Testis (tissue), 2 donors: Measurements from ENCODE around the gene MAN1A2.

ENCODE experiments used
- CTCF ChIP-seq, 3 experiments: fragments of 450-650 bp in 2 of 3; fragments of 200-600 bp in 1 of 3; sonication (generic) in 1 of 3; IDR thresholded peaks; one replicate each; pipeline ENCODE4 v1.5.1; 2016 to 2019; ENCODE audit warnings: antibody characterized with exemption in 3 of 3, mild to moderate bottlenecking in 2 of 3, moderate library complexity in 1 of 3
- POLR2A ChIP-seq: fragments of 450-650 bp; IDR thresholded peaks from one replicate; pipeline ENCODE4 v1.6.1; 2017; ENCODE audit warnings: antibody characterized with exemption, mild to moderate bottlenecking, moderate library complexity

GRCh38 chr1:117372863-117373412 is 5.7 kb downstream of the MAN1A2 start:
- no peak for TF ChIP-seq CTCF (IDR thresholded peaks at IDR 0.05)
- no peak for TF ChIP-seq POLR2A
